Endothelial cell of umbilical vein (primary cell): ENCODE data around the gene LFNG. TPM values are rescaled to one million over a fixed set of nuclear protein-coding genes. Genes with fewer than 3 reads are reported as not detected.

Experiments
- BruUV-seq: library from RNA; stranded (reverse); fragments of 400-500 nt; replicated peaks from 2 replicates; lab custom pipeline; 2021; lab: Mats Ljungman, UMichigan
- CTCF ChIA-PET: fragments of 300-600, 350-600 bp; sonication (Branson Sonifier 250); formaldehyde crosslinking; loops from one replicate; lab custom pipeline; 2021; ENCODE audit warnings: antibody characterized with exemption, inconsistent platforms; lab: Charles Lee
- POLR2A ChIA-PET: fragments of 300-600, 350-600 bp; sonication (Branson Sonifier 250); formaldehyde crosslinking; loops from one replicate; lab custom pipeline; 2021; ENCODE audit warnings: antibody characterized with exemption, inconsistent platforms; lab: Charles Lee
- DNase-seq: peaks from one replicate; pipeline ENCODE4 v3.0.0-alpha.2; 2011; ENCODE audit warnings: low read depth, low spot score
- FAIRE-seq: peaks from 2 replicates; lab custom pipeline; 2011; peaks lifted over from hg19 to GRCh38; lab: Jason Lieb, UNC
- H2AFZ ChIP-seq: 2 replicates; pipeline ENCODE4 v1.6.0; 2012; ENCODE audit warnings: low read depth, low read length, control low read depth, inconsistent platforms
- H3K27ac ChIP-seq: 2 replicates; pipeline ENCODE4 v1.5.1; 2011; ENCODE audit warnings: low read depth, mild to moderate bottlenecking, control low read depth, low read length, moderate library complexity; ENCODE audit not compliant: insufficient read depth
- H3K27me3 ChIP-seq, 2 experiments: 2 replicates each; pipeline versions ENCODE4 v1.6.0 to v1.6.1; 2011; ENCODE audit warnings: low read length in 2 of 2, mixed read lengths in 1 of 2; ENCODE audit not compliant: control insufficient read depth in 2 of 2, insufficient read depth in 2 of 2
- H3K36me3 ChIP-seq, 2 experiments: 2 replicates in 1 of 2; 3 replicates in 1 of 2; pipeline ENCODE4 v1.5.1; 2011; ENCODE audit warnings: low read length in 2 of 2, mild to moderate bottlenecking in 1 of 2, moderate library complexity in 1 of 2; ENCODE audit not compliant: control insufficient read depth in 2 of 2, insufficient read depth in 2 of 2; ENCODE audit errors: extremely low read depth in 1 of 2
- H3K4me1 ChIP-seq: 3 replicates; pipeline ENCODE4 v1.5.1; 2011; ENCODE audit warnings: mild to moderate bottlenecking, low read length; ENCODE audit not compliant: control insufficient read depth, insufficient read depth; ENCODE audit errors: extremely low read depth
- H3K4me2 ChIP-seq: 2 replicates; pipeline ENCODE4 v1.6.1; 2011; ENCODE audit warnings: low read length, control low read depth, mixed read lengths; ENCODE audit not compliant: insufficient read depth
- H3K4me3 ChIP-seq, 3 experiments: fragments of 200-600 bp in 1 of 3; sonication (generic), shearing (Covaris generic) in 1 of 3; replicated peaks in 1 of 3; 2 replicates each; pipeline ENCODE4 v1.5.1; 2011 to 2016; ENCODE audit warnings: control low read depth in 3 of 3, low read length in 3 of 3, mild to moderate bottlenecking in 2 of 3, inconsistent platforms in 1 of 3, low read depth in 1 of 3, moderate library complexity in 1 of 3; ENCODE audit not compliant: insufficient read depth in 1 of 3
- H3K79me2 ChIP-seq: 2 replicates; pipeline ENCODE4 v1.6.0; 2012; ENCODE audit warnings: low read length, inconsistent platforms; ENCODE audit not compliant: control insufficient read depth, insufficient read depth
- H3K9ac ChIP-seq: replicated peaks from 2 replicates; pipeline ENCODE3; 2011; ENCODE audit warnings: low read length, control low read depth; ENCODE audit not compliant: insufficient read depth; ENCODE audit errors: extremely low read depth
- H3K9me1 ChIP-seq: replicated peaks from 3 replicates; pipeline ENCODE4 v1.6.0; 2011; ENCODE audit warnings: mild to moderate bottlenecking, low read length; ENCODE audit not compliant: control insufficient read depth, insufficient read depth; ENCODE audit errors: extremely low read depth
- H3K9me3 ChIP-seq: replicated peaks from 2 replicates; pipeline ENCODE4 v1.5.1; 2012; ENCODE audit warnings: low read length, inconsistent platforms; ENCODE audit not compliant: control insufficient read depth, insufficient read depth
- H4K20me1 ChIP-seq: replicated peaks from 2 replicates; pipeline ENCODE3; 2011; ENCODE audit warnings: mild to moderate bottlenecking, low read length; ENCODE audit not compliant: control insufficient read depth, insufficient read depth; ENCODE audit errors: extremely low read depth
- EZH2 ChIP-seq: IDR thresholded peaks from 2 replicates; pipeline ENCODE4 v1.6.1; 2012; ENCODE audit warnings: borderline replicate concordance, low read depth, mild to moderate bottlenecking, moderate library complexity, low read length, inconsistent platforms; ENCODE audit not compliant: severe bottlenecking
- FOS ChIP-seq: IDR thresholded peaks from 2 replicates; pipeline ENCODE4 v1.6.1; 2011; ENCODE audit warnings: mild to moderate bottlenecking, low read length, moderate library complexity, borderline replicate concordance; ENCODE audit not compliant: insufficient read depth
- GATA2 ChIP-seq: IDR thresholded peaks from 2 replicates; pipeline ENCODE4 v1.7.0; 2011; ENCODE audit warnings: low read depth, mild to moderate bottlenecking, moderate library complexity, mixed read lengths, low read length; ENCODE audit not compliant: insufficient read length, insufficient read depth
- MAX ChIP-seq: IDR thresholded peaks from 2 replicates; pipeline ENCODE4 v1.6.1; 2011; ENCODE audit not compliant: insufficient read depth, insufficient read length
- MYC ChIP-seq: IDR thresholded peaks from one replicate; pipeline ENCODE4 v1.6.1; 2011; ENCODE audit warnings: mild to moderate bottlenecking, low read depth, low read length
- POLR2A ChIP-seq: IDR thresholded peaks from 2 replicates; pipeline ENCODE4 v1.6.1; 2012; ENCODE audit warnings: low read depth, mild to moderate bottlenecking, control low read depth, low read length
- POLR2AphosphoS5 ChIP-seq: IDR thresholded peaks from 2 replicates; pipeline ENCODE4 v1.6.1; 2012; ENCODE audit warnings: low read depth, mild to moderate bottlenecking, control low read depth, low read length, moderate library complexity; ENCODE audit not compliant: insufficient read depth
- dilution Hi-C: fragments of 300-500 bp; cut with MboI; formaldehyde crosslinking; loops from one replicate; pipeline ENCODE4 v1.15.0; 2019; ENCODE audit warnings: low sequenced_read_pairs; ENCODE audit not compliant: extremely low pct_ligation_motif_present
- intact Hi-C: fragments of 100-400 bp; cut with micrococcal nuclease; formaldehyde crosslinking; loops from one replicate; pipeline ENCODE4 v1.10.0; 2022
- polyA plus RNA-seq, 4 experiments: library from polyadenylated mRNA; depleted of rRNA in 3 of 4; stranded (reverse) in 3 of 4; unstranded in 1 of 4; fragments of >200 nt; gene quantifications; 2 replicates each; pipeline versions ENCODE4 v1.2.1 to v1.2.3, GENCODE V29; 2011 to 2012; ENCODE audit warnings: missing spikeins in 1 of 4
- total RNA-seq: library from RNA; stranded (reverse); gene quantifications from 2 replicates; pipeline ENCODE4 v1.2.3, GENCODE V29; 2021
- TF ChIP-seq, protein P1 (sequence below), 2 donors: IDR thresholded peaks; 1 replicate in 1 of 2; 2 replicates in 1 of 2; pipeline ENCODE4 v1.5.1; 2011; ENCODE audit warnings: low read length in 2 of 2, mild to moderate bottlenecking in 2 of 2, moderate library complexity in 2 of 2, control low read depth in 1 of 2, inconsistent platforms in 1 of 2, low read depth in 1 of 2; ENCODE audit not compliant: insufficient read depth in 1 of 2; ENCODE audit errors: extremely low read depth in 1 of 2

LFNG gene
- total and polyA plus RNA-seq, 2 donors (not counting 3 experiments of a cell fraction or from before 2014, with no cell fraction given): 12.6 to 13.1 TPM

DNA sequence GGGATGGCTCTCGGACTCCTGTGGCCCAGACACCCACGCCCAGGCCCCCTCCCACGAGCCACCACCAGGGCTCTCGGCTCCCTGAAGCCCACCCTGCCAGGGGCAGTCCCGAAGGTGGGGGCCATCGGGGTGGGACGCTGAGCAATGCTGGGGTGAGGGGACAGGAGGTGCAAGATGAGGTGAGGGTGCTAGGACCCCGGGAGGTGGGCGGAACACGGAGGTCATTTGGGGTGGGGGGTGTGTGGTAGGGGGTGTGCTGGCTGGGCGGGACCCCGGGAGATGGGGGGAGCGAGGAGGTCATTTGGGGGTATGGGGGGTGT lies 17.0 kb upstream of the LFNG start:
- no peaks in the 10 kb centered on the region for H3K9me1 ChIP-seq
- DNase-seq (no peak), FAIRE-seq (no peak)
- dilution Hi-C loops: no loop called here
- H3K79me2 ChIP-seq: no peaks in the 10 kb centered on the region
- CTCF ChIA-PET: interaction anchor here (1.2 kb wide), 1 partner anchor 51 kb away, joined by 4 read pairs; no protein-coding TSS in a partner anchor
- no peaks in the 10 kb centered on the region for H3K4me1 ChIP-seq
- H3K4me3 ChIP-seq: no peak overlapping the region
- TF ChIP-seq POLR2AphosphoS5 (no peak), EZH2 (no peak), POLR2A (no peak), FOS (no peak), GATA2 (no peak), MAX (no peak), MYC (no peak)
- TF ChIP-seq, protein P1, sequence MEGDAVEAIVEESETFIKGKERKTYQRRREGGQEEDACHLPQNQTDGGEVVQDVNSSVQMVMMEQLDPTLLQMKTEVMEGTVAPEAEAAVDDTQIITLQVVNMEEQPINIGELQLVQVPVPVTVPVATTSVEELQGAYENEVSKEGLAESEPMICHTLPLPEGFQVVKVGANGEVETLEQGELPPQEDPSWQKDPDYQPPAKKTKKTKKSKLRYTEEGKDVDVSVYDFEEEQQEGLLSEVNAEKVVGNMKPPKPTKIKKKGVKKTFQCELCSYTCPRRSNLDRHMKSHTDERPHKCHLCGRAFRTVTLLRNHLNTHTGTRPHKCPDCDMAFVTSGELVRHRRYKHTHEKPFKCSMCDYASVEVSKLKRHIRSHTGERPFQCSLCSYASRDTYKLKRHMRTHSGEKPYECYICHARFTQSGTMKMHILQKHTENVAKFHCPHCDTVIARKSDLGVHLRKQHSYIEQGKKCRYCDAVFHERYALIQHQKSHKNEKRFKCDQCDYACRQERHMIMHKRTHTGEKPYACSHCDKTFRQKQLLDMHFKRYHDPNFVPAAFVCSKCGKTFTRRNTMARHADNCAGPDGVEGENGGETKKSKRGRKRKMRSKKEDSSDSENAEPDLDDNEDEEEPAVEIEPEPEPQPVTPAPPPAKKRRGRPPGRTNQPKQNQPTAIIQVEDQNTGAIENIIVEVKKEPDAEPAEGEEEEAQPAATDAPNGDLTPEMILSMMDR (IDR thresholded peaks at IDR 0.05; ENCODE audit: extremely low read depth in 1 of 2, insufficient read depth in 1 of 2, low read depth in 1 of 2, low read length in 2 of 2): no peak
- H3K4me2 ChIP-seq: no peak overlapping the region
- no peaks in the 10 kb centered on the region for H3K36me3 ChIP-seq
- H2AFZ ChIP-seq: no peak overlapping the region
- POLR2A ChIA-PET: no interaction called here
- intact Hi-C loops: no loop called here
- H3K9me3 ChIP-seq: no peaks in the 10 kb centered on the region
- no peak overlapping the region for H3K27ac ChIP-seq
- H3K9ac ChIP-seq: no peak overlapping the region
- H4K20me1 ChIP-seq: no peaks in the 10 kb centered on the region
- no peaks in the 10 kb centered on the region for H3K27me3 ChIP-seq
- no TSS peak for BruUV-seq
